Activated CD4-positive, alpha-beta T cell treated with anti-CD3 and anti-CD28 coated beads, Interleukin-2, Interleukin-6, amounts not matched to agents 100 ng/mL and 50 ng/mL, durations not matched to agents 16 hours and 8 hours (primary cell): ENCODE data around the gene NLRP10.
A peak's percentile ranks its signal among the peaks of the same experiment; 100 is the strongest.

Experiments used
- DNase-seq: peaks from one replicate; pipeline ENCODE4 v3.0.0-alpha.2; 2020

The NLRP10 gene

DNA sequence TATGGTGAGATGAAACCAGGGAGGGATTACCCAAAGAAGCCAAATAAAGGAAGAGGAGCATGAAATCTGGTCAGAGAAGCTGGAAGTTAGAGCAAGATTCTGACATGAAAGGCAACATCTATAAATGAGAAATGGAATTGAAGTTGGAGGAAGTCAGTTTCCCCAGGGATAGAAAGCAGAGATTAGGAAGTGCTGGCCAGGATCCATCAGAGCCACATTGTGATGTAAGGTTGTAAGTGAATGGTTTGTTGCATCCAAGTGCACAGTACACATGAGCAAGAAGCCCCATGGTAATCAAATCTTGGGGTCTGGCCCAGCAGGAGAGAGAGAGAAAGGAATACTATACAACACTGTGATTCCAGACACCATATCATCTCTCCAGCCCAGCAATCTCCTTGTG is 6.6 kb upstream of the NLRP10 start:
- DNase-seq, result no peak

DNA sequence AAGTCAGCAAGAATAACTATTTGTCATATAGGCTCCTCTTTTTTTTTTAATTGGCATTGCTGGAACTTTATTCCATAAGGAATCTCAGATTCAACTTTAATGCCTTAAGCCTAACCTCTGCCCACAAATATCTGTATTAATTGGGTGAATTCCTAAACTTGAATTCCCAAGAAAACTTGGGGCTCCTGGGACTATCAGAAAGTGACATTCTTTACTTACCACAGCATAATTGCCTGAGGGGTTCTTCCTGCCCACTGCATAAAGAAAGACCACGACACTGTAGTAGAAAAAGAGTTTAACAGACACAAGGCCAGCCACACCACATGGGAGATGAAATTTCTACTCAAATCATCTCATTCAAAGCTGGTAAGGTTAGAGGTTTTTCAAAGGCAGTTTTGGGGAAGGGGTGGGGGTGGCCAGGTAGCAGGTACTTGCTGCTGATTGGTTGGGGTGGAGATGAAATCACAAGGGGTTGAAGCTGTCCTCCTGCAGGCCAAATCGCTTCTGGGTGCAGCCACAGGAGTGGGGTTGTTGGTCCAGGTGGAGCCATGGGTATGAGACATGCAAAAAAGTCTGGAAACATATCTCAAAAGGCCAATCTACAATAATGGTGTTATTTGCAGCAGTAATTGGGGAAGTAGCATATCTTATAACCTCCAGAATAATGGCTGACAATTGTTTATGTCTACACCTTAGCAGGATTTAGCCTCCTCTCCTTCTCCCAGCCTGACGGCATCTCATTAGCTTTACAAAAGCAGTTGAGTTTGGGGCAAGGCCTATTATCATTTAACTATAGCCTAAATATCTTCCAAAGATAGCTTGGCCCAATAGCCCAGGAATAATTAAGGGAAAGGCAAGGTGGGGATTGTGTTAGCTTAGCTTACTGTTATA is 4.8 kb upstream of the NLRP10 start:
- no peak for DNase-seq

DNA sequence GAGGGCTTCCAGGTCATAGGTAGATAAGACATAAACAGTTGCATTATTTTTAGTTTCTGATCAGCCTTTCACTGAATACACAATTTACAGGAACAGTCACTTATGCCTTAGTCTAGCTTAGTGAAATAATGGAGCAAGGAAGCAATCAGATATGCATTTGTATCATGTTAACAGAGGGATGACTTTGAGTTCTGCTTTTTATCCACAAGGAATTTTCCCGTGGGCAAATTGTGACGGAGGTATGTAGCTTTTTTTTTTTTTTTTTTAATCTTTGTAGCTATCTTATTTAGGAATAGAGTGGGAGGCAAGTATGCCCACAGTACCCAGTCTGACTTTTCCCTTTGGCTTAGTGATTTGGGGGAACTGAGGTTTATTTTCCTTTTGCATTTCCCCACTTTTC is 3.4 kb upstream of the NLRP10 start:
- DNase-seq, result no peak

DNA sequence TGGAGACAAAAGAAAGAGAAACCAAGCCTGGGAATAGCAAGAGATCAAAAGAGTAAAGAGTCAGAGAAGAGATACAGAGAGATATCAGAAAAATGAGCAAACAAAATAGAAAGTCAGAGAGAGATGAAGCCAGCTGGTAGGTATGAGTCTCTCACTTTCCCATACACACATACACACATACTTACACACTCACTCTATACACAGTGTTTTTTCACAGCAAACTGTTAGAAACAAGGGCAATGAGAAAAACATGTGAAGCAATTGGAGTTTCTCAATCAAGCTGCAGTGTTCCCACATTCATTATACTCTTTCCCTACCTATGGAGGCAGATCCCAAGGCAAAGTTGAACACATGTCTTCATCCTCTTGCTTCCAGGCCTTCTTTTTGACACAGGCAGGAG is 2.6 kb upstream of the NLRP10 start:
- no peak for DNase-seq

DNA sequence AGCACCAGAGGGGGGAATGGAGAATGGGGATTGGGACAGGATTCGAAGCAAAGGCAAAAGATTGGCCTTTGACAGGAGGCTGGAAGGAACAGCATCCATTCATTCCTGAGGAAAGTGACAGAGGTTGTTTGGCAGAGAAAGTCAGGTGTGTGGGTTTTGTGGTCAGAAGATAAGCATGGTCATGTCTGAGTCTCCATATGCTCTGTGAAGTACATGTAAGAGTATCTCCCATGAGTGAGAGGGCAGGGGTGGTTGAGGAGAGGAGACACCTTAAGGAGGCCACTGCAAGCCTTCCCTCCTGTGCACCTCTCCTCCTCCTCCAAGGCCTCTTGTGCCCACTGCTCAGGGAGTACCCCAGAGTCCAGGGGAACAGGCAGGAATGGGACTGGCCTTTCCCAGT is 1.9 kb upstream of the NLRP10 start:
- DNase-seq, result no peak

DNA sequence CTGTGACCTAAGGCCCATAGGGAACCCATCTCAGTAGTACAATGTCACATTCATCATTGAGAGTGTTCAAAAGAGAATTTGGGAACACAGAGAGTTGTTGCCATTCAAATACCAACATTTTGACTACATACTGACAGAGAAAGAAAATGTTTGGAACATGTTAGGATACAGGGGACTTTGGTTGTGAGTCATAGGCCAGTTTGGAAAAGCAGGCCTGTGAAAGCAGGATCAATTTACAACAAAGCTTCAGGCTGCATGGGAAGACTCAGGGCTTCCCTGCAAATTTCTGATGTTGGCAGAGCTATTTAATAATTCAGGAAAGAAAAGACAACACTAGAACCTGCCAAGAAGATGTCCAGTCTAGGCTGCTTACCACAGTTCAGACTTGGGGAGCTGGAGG is 374 bp downstream of the NLRP10 start:
- DNase-seq, result no peak

DNA sequence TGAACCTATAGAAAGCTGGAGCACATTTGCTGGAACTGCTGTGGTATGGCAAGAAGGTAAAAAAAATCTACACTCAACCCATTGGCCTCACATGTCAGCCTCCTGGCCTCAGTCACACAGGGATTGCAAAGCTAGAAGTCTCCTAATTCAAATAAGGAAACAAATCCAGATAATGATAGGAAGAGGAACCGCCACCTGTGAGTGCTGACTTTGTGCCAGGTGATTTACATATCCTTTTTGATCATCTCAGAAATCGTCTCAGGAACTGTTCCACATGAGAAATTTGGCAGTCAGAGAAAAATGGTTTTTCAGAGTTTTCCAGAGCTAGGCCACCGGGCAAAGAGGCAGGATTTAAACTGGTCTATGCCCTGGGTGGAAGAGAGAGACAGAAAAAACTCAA is 986 bp downstream of the NLRP10 start:
- no peak for DNase-seq

DNA sequence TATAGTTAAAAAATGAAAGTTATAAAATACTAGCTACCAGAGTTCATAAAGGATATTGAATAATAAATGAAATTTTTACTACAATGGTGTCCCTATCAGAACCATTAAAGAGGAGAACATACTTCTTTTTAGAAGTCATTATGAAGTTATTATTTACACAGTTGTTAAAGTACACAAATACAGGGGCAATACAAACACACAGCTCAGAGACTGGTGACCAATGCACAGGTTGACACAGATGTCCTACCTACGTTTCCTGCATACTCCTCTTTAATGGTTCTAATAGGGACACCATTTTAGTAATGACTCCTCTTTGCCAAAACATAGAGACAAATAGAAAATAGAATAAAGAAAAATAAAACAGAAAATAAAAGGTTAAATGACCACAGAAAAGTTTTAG is 10.1 kb downstream of the NLRP10 start:
- no peak for DNase-seq

DNA sequence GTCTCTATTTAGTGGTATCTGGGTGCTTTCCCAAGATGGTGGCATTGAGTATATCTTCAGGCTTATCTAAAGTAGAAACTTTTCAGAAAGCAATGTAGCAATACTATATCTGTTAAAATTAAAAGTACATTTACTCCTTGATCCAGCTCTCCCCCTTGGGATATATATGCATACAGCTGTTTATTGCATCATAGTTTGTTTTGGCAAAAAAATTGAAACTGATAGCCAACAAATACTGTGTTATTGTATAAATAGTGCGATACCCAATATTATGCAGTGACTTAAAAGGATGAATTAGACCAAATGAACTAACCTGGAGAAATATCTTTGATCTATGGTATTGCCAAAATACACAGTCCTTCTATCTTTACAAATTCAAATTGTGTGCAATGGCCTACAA is 15.3 kb downstream of the NLRP10 start:
- DNase-seq, result no peak

DNA sequence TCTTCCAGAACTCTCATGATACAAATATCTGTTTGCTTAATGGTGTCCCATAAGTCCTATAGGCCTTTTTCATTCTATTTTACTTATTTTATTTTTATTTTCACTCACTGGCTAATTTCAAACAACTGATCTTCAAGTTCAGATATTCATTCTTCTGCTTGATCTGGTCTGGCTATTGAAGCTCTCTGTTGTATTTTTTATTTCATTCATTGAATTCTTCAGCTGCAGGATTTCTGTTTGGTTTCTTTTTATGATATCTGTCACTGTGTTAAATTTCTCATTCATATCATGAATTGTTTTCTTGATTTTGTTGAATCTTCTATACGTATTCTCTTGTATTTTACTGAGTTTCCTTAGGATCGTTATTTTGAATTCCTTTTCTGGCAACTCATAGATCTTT is 21.1 kb downstream of the NLRP10 start:
- DNase-seq, result no peak

DNA sequence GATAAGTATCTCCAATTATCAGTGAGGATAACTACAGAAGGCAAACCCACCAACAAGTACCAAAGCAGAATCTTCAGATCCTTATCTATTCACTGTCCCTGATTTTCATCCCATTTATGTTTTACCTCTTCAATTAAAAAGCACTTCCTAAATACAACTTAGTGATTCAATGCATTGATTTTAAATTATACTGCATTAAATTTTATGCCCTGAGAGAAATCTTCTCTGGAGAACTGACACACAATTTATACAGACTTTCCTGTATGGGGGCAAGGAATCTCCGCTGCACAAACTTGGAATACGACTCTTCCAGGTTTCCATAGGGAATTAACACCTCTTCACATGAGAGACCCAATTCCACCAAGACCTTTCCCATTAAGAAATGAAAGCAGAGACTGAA is 23.6 kb downstream of the NLRP10 start, which contains the start of gene OR10A3:
OR10A3 (minus strand) TSS at position 101 of the 400 bp plus-strand sequence. CDS start 2,188 bp downstream, outside the sequence.
- no peak for DNase-seq

DNA sequence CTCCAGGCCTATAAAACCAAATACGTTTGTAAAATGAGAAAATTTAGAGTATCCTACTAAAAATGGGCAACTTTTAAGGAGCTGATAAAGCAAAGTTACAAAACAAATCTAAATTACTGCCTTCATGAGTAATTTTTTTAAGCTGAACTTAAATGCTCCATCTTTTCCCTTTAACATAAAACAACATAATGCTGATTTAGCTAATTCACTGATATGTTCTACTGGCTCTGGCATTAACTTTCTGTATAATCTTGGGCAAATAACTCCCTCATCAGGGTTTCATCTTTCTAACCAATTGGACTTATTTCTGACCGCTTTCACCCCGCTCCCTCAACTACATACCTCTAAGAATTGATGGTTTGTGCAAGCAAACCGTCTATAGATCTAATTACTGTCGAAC is 24.1 kb downstream of the NLRP10 start:
- no peak for DNase-seq

DNA sequence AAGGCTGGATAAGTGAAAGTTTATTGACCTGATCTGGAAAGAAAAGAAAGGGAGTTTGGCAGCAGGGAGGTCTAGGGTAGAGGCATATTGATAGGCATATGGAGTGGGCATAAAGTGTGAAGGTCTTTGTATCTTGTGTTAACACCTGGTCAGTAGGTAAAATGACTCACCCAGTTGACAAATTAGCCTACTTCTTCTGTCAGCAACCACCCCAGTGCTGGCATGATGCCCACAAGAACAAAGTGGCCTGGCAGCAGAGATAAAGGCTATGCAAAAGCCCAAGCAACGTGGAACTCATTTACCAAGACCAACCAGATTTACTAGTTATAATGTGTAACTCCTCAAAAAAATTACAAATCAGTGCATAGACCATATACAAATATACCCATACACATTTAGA is 28.6 kb downstream of the NLRP10 start:
- DNase-seq, result no peak

DNA sequence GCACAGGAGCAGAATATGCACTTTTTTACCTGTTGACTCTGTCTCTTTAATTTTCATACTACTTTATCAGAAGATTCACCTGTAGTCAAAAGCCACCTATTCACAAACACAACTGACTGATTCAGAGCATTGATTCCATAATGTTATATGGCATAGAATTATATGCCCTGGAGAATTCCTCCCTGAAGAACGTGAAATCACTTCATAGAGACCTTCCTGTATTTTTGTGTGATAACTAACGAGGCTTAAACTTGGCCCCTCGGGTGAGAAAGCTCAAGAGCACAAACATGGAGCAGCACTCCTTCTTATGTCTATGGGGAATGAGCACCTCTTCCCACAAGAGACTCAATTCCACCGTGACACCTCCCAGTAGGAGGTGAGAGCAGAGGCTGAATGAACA is 34.1 kb downstream of the NLRP10 start, which contains the start of gene OR10A6:
OR10A6 (minus strand) TSS at position 101 of the 400 bp plus-strand sequence. CDS start 2,606 bp downstream, outside the sequence.
- DNase-seq, result no peak

DNA sequence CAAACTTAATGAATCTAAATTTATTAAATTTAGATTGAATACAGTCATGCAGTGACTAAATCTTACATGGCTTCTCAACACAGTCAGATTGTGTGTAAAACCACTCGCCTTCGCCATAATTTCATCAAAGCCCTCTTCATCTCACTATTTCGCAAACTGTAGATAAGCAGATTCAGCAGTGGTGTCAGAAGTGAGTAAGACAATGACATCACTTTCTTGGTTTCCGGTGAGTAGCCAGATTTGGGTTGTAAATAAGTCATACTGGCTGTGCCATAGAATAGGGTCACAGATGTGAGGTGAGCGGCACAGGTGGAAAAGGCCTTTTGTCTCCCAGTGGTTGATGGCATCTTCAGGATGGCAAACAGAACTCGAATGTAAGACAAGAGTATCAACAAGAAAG is 37.6 kb downstream of the NLRP10 start:
- DNase-seq, result peak; percentile 42

DNA sequence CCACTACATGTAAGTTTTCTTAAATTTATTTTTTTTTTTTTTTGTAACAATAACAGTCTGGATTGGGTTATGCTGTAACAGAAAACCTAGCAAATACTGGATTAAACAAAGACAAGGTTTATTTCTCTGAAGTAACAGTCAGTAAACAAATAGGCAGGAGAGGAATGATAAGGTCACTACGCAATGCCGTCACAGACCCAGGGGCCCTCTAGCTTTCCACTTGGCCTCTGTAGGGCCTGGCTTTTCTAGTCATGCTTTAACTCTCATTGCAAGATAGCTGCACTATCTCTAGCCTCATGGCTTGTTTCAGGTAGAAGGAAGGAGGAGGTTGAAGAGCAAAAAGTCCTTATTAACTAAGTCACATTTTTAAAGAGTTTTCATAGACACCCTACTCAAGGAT is 40.7 kb downstream of the NLRP10 start:
- no peak for DNase-seq

DNA sequence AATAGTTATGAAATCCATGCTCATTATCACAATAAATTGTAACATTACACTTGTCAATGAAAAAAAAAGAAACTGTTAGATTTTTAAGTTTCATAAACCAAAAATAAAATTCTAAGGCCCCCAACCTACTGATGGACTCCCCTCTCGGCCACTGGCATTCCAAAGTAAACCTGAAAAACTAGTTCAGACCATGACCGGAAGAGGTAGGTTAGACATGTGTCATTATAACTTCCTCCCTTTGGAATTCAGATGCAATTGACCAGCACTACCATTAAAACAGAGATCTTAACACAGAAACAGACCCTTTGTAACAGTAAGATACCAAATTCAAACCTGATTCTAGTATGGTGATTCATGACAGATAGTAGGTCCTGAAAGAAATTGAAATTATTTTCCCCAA is 47.1 kb downstream of the NLRP10 start:
- DNase-seq, result no peak
